Large intestine (tissue), 3 donors: ENCODE data around the gene SMIM41. TPM values are rescaled to one million over a fixed set of nuclear protein-coding genes. Genes with fewer than 3 reads are reported as not detected.
"Not testable (repeated sequence)": the region's sequence is repeated elsewhere in the genome, so short reads cannot be mapped to it uniquely, and the experiment has no call there.

Experiments
- DNase-seq, 2 donors: peaks; one replicate each; pipeline versions ENCODE4 v3.0.0 to v3.0.0-alpha.2; 2013
- H3K27ac ChIP-seq: one replicate; pipeline ENCODE4 v1.5.1; 2013; ENCODE audit warnings: low read length
- H3K27me3 ChIP-seq: 2 replicates; pipeline ENCODE4 v1.6.1; 2013; ENCODE audit warnings: low read length; ENCODE audit not compliant: control insufficient read depth, insufficient read depth
- H3K36me3 ChIP-seq: 2 replicates; pipeline ENCODE4 v1.6.1; 2013; ENCODE audit warnings: low read length; ENCODE audit not compliant: control insufficient read depth, insufficient read depth
- H3K4me1 ChIP-seq: one replicate; pipeline ENCODE4 v1.6.1; 2013; ENCODE audit warnings: low read length; ENCODE audit not compliant: control insufficient read depth, insufficient read depth
- H3K4me3 ChIP-seq: one replicate; pipeline ENCODE4 v1.5.1; 2013; ENCODE audit warnings: low read length
- H3K9me3 ChIP-seq: one replicate; pipeline ENCODE4 v1.6.1; 2013; ENCODE audit warnings: mild to moderate bottlenecking, low read depth, low read length, moderate library complexity; ENCODE audit not compliant: control insufficient read depth
- WGBS: methylation state at CpG from one replicate; pipeline ENCODE4 v1.1.5; 2013; ENCODE audit warnings: low lambda C conversion rate; ENCODE audit not compliant: insufficient coverage; 5-methylcytosine and 5-hydroxymethylcytosine counted together
- polyA plus RNA-seq: library from polyadenylated mRNA; unstranded; fragments of 120-200 nt; gene quantifications from one replicate; pipeline ENCODE4 v1.2.1, GENCODE V29; 2013

The SMIM41 gene
- polyA plus RNA-seq, 1 donor = 0.88 TPM

DNA sequence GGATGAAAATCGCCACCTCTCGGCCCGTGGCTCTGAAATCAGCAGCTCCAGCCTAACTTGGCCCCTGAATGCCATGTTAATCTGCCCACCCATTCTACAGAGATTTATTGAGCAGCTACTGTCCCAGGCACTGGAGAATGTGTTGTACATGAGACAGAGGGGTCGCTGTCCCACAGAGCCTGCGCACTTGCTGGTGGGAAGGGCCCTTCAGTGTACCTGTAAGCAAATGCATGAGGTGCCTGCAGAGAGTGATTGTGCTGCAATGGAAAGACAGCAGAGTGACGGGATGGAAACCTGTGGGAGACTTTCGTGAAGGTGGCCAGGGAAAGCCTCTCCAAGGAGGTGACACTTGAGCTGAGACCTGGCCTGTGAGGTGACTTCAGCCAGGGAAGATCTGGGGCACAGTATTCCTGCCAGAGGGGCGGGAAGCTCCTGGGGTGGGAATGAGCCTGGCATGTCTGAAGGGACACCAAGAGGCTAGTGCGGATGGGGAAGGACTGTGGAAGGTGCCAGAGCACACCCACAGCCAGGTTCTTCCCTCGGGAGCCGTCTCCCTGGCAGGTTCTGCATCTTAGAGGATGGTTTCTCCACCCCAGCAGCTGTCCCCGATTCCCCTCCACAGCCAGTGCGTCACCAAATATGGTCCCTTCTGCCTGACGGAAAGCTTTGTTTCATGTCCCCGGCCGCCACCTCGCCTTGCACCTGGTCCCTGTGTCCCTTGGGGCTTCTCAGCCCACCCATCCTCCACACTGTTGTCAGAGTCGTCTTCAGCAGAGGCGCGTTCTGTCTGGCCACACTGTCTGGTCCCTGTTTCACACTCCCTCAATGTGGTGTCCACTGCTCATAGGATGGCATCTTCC lies 8.7 kb downstream of the SMIM41 start:
- whole genome bisulfite sequencing = no CpG with 5 or more reads among the region's 20 CpGs
- no peak for DNase-seq
- Histone ChIP-seq H3K36me3 (no peaks in the 10 kb centered on the region), H3K9me3 (no peaks in the 10 kb centered on the region), H3K27ac (no peak overlapping the region), H3K4me1 (peaks cover 2% of the 10 kb centered on the region), H3K27me3 (peaks cover 3% of the 10 kb centered on the region), H3K4me3 (no peak overlapping the region)

GRCh38 chr12:52089491-52089890 lies 10.0 kb downstream of the SMIM41 start:
- no peaks in the 10 kb centered on the region for H3K4me1 ChIP-seq
- H3K27me3 ChIP-seq = peaks cover 3% of the 10 kb centered on the region
- 80% methylated on average over 1 of the region's 11 CpGs for WGBS
- H3K27ac ChIP-seq = no peak overlapping the region
- H3K4me3 ChIP-seq = no peak overlapping the region
- H3K36me3 ChIP-seq = no peaks in the 10 kb centered on the region
- DNase-seq = no peak
- H3K9me3 ChIP-seq = no peaks in the 10 kb centered on the region

DNA sequence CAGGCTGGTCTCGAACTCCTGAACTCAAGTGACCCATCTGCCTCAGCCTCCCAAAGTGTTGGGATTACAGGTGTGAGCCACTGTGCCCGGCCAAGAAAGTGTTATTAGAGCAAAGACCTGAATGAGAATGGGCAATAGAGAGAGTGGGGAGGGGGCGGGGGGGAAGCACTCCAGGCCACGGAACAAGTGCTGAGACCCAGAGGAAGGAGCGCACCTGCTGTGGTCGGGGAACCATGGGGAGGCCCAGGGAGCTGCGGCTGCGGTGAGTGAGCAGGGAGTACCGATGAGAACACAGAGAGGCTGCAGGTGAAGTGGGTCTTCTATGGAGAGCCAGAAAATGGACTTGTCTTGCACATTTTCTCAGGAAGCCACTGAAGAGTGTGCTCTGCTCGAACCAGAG lies 10.8 kb downstream of the SMIM41 start:
- H3K4me1 ChIP-seq = no peaks in the 10 kb centered on the region
- WGBS = no CpG with 5 or more reads among the region's 10 CpGs
- peaks cover 3% of the 10 kb centered on the region for H3K27me3 ChIP-seq
- H3K36me3 ChIP-seq = no peaks in the 10 kb centered on the region
- no peak overlapping the region for H3K4me3 ChIP-seq
- no peak overlapping the region for H3K27ac ChIP-seq
- DNase-seq = no peak
- no peaks in the 10 kb centered on the region for H3K9me3 ChIP-seq

DNA sequence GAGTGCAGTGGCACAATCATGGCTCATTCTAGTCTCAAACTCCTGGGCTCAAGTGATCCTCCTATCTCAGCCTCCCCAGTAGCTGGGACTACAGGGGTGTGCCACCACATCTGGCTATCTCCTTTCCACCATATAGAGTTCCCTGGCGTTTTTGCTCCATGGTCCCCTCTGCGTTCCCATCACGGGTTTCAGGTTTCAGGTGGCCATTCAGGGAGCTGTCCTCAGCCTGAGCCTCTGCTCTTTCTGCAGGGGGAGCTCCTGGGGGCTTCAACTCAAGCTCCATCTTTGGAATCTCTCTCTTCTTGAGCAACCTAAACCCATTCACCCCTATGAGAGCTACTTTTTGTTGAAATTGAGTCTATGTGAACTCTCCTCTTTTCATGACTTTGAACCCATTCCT lies 11.6 kb downstream of the SMIM41 start:
- WGBS = no CpG with 5 or more reads among the region's 3 CpGs
- no peaks in the 10 kb centered on the region for H3K36me3 ChIP-seq
- peaks cover 3% of the 10 kb centered on the region for H3K27me3 ChIP-seq
- DNase-seq = no peak
- no peaks in the 10 kb centered on the region for H3K9me3 ChIP-seq
- H3K4me3 ChIP-seq = no peak overlapping the region
- no peaks in the 10 kb centered on the region for H3K4me1 ChIP-seq
- no peak overlapping the region for H3K27ac ChIP-seq

GRCh38 chr12:52091869-52092268 lies 12.4 kb downstream of the SMIM41 start:
- Histone ChIP-seq H3K9me3 (no peaks in the 10 kb centered on the region), H3K27me3 (peaks cover 3% of the 10 kb centered on the region), H3K4me1 (no peaks in the 10 kb centered on the region), H3K27ac (no peak overlapping the region), H3K4me3 (no peak overlapping the region), H3K36me3 (no peaks in the 10 kb centered on the region)
- WGBS = 14% methylated on average over 1 of the region's 8 CpGs
- DNase-seq = no peak

GRCh38 chr12:52093346-52093745 lies 13.8 kb downstream of the SMIM41 start:
- H3K27me3 ChIP-seq = peaks cover 3% of the 10 kb centered on the region
- no peaks in the 10 kb centered on the region for H3K4me1 ChIP-seq
- no peak overlapping the region for H3K27ac ChIP-seq
- no CpG with 5 or more reads among the region's 7 CpGs for WGBS
- H3K4me3 ChIP-seq = no peak overlapping the region
- H3K36me3 ChIP-seq = no peaks in the 10 kb centered on the region
- DNase-seq = no peak
- no peaks in the 10 kb centered on the region for H3K9me3 ChIP-seq

DNA sequence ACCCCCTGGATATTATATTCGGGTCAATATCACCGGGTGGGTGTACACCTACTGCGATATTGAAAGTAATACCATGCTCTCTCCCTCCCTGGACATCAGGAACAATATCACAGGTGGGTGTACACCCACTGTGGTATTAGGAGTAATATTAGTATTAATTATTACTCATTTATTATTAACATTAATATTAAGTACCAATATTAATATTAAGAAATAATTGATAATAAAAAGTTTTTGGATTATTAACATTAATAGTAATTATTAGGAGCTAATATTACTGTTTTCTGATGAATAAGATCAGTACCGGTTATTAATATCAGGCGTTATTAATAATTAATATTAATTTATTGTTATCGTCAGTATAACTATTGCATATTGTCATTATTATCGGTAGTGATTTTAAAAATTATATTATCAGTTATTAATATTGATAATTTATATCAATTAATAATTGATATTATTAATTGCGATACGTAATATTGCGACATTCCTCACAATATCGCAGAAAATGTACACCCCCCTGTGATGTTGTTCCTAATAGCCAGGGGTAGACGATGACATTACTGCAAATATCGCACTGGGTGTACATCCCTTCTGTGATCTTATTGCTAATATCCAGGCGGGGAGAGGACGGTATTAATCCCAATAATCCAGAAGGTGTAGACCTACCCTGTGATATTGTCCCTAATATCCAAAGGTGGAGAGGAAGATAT lies 17.0 kb downstream of the SMIM41 start:
- H3K4me3 ChIP-seq = no peak overlapping the region
- no peaks in the 10 kb centered on the region for H3K4me1 ChIP-seq
- no peak overlapping the region for H3K27ac ChIP-seq
- H3K36me3 ChIP-seq = no peaks in the 10 kb centered on the region
- 93% methylated on average over 3 of the region's 15 CpGs for WGBS
- no peaks in the 10 kb centered on the region for H3K9me3 ChIP-seq
- no peak for DNase-seq
- peaks cover 4% of the 10 kb centered on the region for H3K27me3 ChIP-seq

GRCh38 chr12:52097045-52097666 lies 17.7 kb downstream of the SMIM41 start:
- WGBS = no CpG with 5 or more reads among the region's 21 CpGs
- Histone ChIP-seq H3K27ac (no peak overlapping the region), H3K9me3 (no peaks in the 10 kb centered on the region), H3K4me3 (no peak overlapping the region), H3K36me3 (no peaks in the 10 kb centered on the region), H3K4me1 (no peaks in the 10 kb centered on the region), H3K27me3 (peaks cover 4% of the 10 kb centered on the region)
- DNase-seq = no peak

DNA sequence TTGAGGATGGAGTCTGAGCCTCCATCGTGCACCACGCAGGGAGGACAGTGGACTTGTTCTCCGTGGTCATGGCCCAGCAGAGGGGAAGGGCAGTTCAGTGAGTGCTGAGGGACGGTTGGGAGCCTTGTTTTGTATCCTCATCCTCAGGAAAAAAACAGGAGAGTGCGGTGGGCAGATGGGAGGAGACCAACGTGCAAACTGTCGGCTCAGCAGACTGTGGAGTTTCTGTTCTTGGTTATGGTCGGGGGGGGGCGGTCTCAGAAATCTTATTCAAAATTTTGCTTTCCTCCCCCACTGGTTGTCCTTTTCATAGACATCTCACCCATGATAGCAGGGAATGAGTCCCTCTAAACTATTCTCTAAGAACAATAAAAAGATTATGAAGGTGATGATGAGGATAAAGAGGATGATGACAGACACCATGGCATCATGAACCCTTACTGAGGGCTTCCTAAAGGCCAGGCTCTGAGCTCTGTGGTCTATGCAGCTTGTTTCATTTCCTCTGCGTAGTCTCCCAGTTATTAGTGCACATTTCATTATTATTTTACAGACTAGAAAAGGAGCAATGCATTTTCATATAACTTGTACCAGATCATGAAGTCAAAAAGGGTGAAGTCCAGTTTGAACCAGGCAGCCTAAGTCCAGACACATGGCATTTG lies 25.1 kb downstream of the SMIM41 start:
- H3K9me3 ChIP-seq, H3K36me3 ChIP-seq, H3K4me3 ChIP-seq, H3K27ac ChIP-seq, H3K27me3 ChIP-seq, DNase-seq, H3K4me1 ChIP-seq: not testable (repeated sequence)
- WGBS = 87% methylated on average over 3 of the region's 10 CpGs
